ENCODE measurements around the gene MRPL12.

The MRPL12 gene

GRCh38 chr17:81719410-81720266 lies 16.5 kb downstream of the MRPL12 start:
- H4K8ac ChIP-seq (ENCODE audit: low read length) = no peak overlapping the region
- H2BK15ac ChIP-seq (ENCODE audit: low read depth, poor library complexity, severe bottlenecking) = no peak overlapping the region
- H3K4ac ChIP-seq (ENCODE audit: low read depth in 1 of 2, low read length in 2 of 2) = no peak overlapping the region
- 93% methylated on average over 33 of the region's 33 CpGs for WGBS
- H3K27ac ChIP-seq (ENCODE audit: low read length, poor library complexity, severe bottlenecking) = no peak overlapping the region
- no peak overlapping the region for H3K18ac ChIP-seq (ENCODE audit: low read depth in 1 of 2, low read length in 2 of 2)
- peaks cover 0 to 54% of the 10 kb centered on the region in 2 experiments for H3K36me3 ChIP-seq (ENCODE audit: control insufficient read depth in 1 of 2, insufficient read depth in 2 of 2, low read depth in 1 of 2, low read length in 2 of 2)
- H3K9me3 ChIP-seq (ENCODE audit: control insufficient read depth, low read length) = no peaks in the 10 kb centered on the region
- H3K27me3 ChIP-seq (ENCODE audit: control insufficient read depth in 1 of 2, insufficient read depth in 1 of 2, low read length in 2 of 2) = no peaks in the 10 kb centered on the region
- no peak overlapping the region for H2AFZ ChIP-seq (ENCODE audit: low read depth, low read length)
- no peak overlapping the region for H3K14ac ChIP-seq (ENCODE audit: low read length in 2 of 2)
- H2BK120ac ChIP-seq (ENCODE audit: low read depth, low read length) = no peak overlapping the region
- H2AK5ac ChIP-seq (ENCODE audit: low read length, severe bottlenecking) = no peak overlapping the region
- H3K4me3 ChIP-seq (ENCODE audit: insufficient read depth in 1 of 2, low read depth in 1 of 2, low read length in 2 of 2) = no peak overlapping the region
- H3K4me1 ChIP-seq (ENCODE audit: control insufficient read depth, insufficient read depth, low read depth, low read length) = peaks cover 10% of the 10 kb centered on the region
- H3K9ac ChIP-seq (ENCODE audit: low read length) = no peak overlapping the region
- H2BK12ac ChIP-seq (ENCODE audit: low read length in 2 of 2) = no peak overlapping the region
- H3K4me2 ChIP-seq (ENCODE audit: low read length, poor library complexity, severe bottlenecking) = no peak overlapping the region
- no peak overlapping the region for H3K23ac ChIP-seq (ENCODE audit: low read length in 2 of 2)
- H3K79me1 ChIP-seq (replicated peaks; ENCODE audit: low read length, poor library complexity, severe bottlenecking) = peaks cover 4% of the 10 kb centered on the region
- H4K91ac ChIP-seq (ENCODE audit: low read length) = no peak overlapping the region
- no peak overlapping the region for H2BK5ac ChIP-seq (ENCODE audit: low read depth, low read length, poor library complexity, severe bottlenecking)
- no peak for DNase-seq

DNA sequence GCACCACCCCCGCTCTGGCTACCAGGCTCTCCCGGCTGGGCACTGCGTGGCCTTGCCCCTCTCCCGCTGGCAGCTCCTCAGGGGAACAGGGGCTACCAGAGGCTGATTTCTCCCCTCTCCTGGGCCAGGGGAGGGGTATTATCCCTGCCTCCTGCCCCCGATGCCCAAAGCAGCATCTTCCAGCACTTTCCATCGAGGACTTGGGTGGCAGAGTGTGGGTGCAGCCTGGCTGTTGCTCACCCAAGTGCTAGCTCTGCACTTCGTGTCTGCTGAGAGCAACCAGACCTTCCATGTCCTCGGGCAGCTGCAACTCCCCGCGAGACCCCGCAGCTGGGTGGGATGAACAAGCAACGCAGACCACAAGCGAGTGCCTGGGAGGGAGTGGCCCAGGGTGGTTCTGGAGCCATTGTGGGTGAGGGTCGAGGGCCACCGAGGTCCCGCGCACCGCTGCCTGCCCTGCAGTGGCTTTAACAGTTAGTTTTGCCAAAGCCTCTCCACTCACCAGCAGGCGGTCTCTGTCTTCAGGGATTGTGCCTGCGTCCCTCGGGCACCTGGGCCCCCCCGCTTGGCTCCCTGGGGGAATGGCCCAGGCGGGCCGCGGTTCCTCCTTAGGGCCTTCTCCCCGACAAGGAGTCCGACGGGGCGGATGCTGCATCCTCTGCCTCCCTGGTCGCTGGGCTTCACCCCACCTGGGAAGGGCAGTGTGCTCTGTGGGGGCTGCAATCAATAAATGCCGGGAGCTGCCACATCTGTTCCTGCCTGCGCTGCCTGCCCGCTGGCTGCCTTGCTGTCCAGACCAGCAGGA lies 17.3 kb downstream of the MRPL12 start:
- Histone ChIP-seq H3K9ac (ENCODE audit: low read length) (no peak overlapping the region), H3K4me2 (ENCODE audit: low read length, poor library complexity, severe bottlenecking) (no peak overlapping the region), H2BK15ac (ENCODE audit: low read depth, poor library complexity, severe bottlenecking) (no peak overlapping the region), H2AFZ (ENCODE audit: low read depth, low read length) (no peak overlapping the region), H2BK12ac (ENCODE audit: low read length in 2 of 2) (no peak overlapping the region), H3K36me3 (ENCODE audit: control insufficient read depth in 1 of 2, insufficient read depth in 2 of 2, low read depth in 1 of 2, low read length in 2 of 2) (peaks cover 0 to 46% of the 10 kb centered on the region in 2 experiments), H3K9me3 (ENCODE audit: control insufficient read depth, low read length) (no peaks in the 10 kb centered on the region), H3K27ac (ENCODE audit: low read length, poor library complexity, severe bottlenecking) (no peak overlapping the region), H3K23ac (ENCODE audit: low read length in 2 of 2) (no peak overlapping the region), H4K91ac (ENCODE audit: low read length) (no peak overlapping the region), H3K79me1 (replicated peaks; ENCODE audit: low read length, poor library complexity, severe bottlenecking) (peaks cover 2% of the 10 kb centered on the region), H2AK5ac (ENCODE audit: low read length, severe bottlenecking) (no peak overlapping the region), H4K8ac (ENCODE audit: low read length) (no peak overlapping the region), H3K4me1 (ENCODE audit: control insufficient read depth, insufficient read depth, low read depth, low read length) (peaks cover 8% of the 10 kb centered on the region), H3K4me3 (ENCODE audit: insufficient read depth in 1 of 2, low read depth in 1 of 2, low read length in 2 of 2) (no peak overlapping the region), H3K14ac (ENCODE audit: low read length in 2 of 2) (no peak overlapping the region), H2BK120ac (ENCODE audit: low read depth, low read length) (no peak overlapping the region), H2BK5ac (ENCODE audit: low read depth, low read length, poor library complexity, severe bottlenecking) (no peak overlapping the region), H3K18ac (ENCODE audit: low read depth in 1 of 2, low read length in 2 of 2) (no peak overlapping the region), H3K4ac (ENCODE audit: low read depth in 1 of 2, low read length in 2 of 2) (no peak overlapping the region), H3K27me3 (ENCODE audit: control insufficient read depth in 1 of 2, insufficient read depth in 1 of 2, low read length in 2 of 2) (no peaks in the 10 kb centered on the region)
- 92% methylated on average over 33 of the region's 33 CpGs for WGBS
- DNase-seq = no peak

- Histone ChIP-seq H3K9me3 (ENCODE audit: control insufficient read depth, low read length) (no peaks in the 10 kb centered on the region), H2BK12ac (ENCODE audit: low read length in 2 of 2) (no peak overlapping the region), H3K27me3 (ENCODE audit: control insufficient read depth in 1 of 2, insufficient read depth in 1 of 2, low read length in 2 of 2) (no peaks in the 10 kb centered on the region), H3K23ac (ENCODE audit: low read length in 2 of 2) (no peak overlapping the region), H3K9ac (ENCODE audit: low read length) (no peak overlapping the region), H3K4ac (ENCODE audit: low read depth in 1 of 2, low read length in 2 of 2) (no peak overlapping the region), H3K14ac (ENCODE audit: low read length in 2 of 2) (peak overlapping the region in 1 of 2 experiments; percentile 13), H2AK5ac (ENCODE audit: low read length, severe bottlenecking) (no peak overlapping the region), H2AFZ (ENCODE audit: low read depth, low read length) (no peak overlapping the region), H2BK120ac (ENCODE audit: low read depth, low read length) (no peak overlapping the region), H3K79me1 (replicated peaks; ENCODE audit: low read length, poor library complexity, severe bottlenecking) (no peaks in the 10 kb centered on the region), H3K27ac (ENCODE audit: low read length, poor library complexity, severe bottlenecking) (no peak overlapping the region), H2BK15ac (ENCODE audit: low read depth, poor library complexity, severe bottlenecking) (no peak overlapping the region), H3K18ac (ENCODE audit: low read depth in 1 of 2, low read length in 2 of 2) (peak overlapping the region in 1 of 2 experiments; percentile 37), H3K36me3 (ENCODE audit: control insufficient read depth in 1 of 2, insufficient read depth in 2 of 2, low read depth in 1 of 2, low read length in 2 of 2) (peaks cover 0 to 26% of the 10 kb centered on the region in 2 experiments), H3K4me3 (ENCODE audit: insufficient read depth in 1 of 2, low read depth in 1 of 2, low read length in 2 of 2) (no peak overlapping the region), H4K91ac (ENCODE audit: low read length) (no peak overlapping the region), H3K4me1 (ENCODE audit: control insufficient read depth, insufficient read depth, low read depth, low read length) (peaks cover 8% of the 10 kb centered on the region), H2BK5ac (ENCODE audit: low read depth, low read length, poor library complexity, severe bottlenecking) (no peak overlapping the region), H4K8ac (ENCODE audit: low read length) (no peak overlapping the region), H3K4me2 (ENCODE audit: low read length, poor library complexity, severe bottlenecking) (no peak overlapping the region)
- no peak for DNase-seq
- 72% methylated on average over 10 of the region's 10 CpGs for WGBS
These were observed 19.3 kb downstream of the MRPL12 start for GRCh38 chr17:81722184-81723120.
